Stimulated activated CD4-positive, alpha-beta T cell treated with anti-CD3 and anti-CD28 coated beads, Interleukin-12 subunit alpha, Interleukin-12 subunit beta, amount 100 ng/mL, for 48 hours (primary cell): ENCODE measurements around the gene TP73.
"Not testable (repeated sequence)": the region's sequence is repeated elsewhere in the genome, so short reads cannot be mapped to it uniquely, and the experiment has no call there.

Experiments
- DNase-seq, 3 donors: peaks; one replicate each; pipeline ENCODE4 v3.0.0-alpha.2; 2020; ENCODE audit warnings: low read depth in 2 of 3, low spot score in 1 of 3

The TP73 gene

DNA sequence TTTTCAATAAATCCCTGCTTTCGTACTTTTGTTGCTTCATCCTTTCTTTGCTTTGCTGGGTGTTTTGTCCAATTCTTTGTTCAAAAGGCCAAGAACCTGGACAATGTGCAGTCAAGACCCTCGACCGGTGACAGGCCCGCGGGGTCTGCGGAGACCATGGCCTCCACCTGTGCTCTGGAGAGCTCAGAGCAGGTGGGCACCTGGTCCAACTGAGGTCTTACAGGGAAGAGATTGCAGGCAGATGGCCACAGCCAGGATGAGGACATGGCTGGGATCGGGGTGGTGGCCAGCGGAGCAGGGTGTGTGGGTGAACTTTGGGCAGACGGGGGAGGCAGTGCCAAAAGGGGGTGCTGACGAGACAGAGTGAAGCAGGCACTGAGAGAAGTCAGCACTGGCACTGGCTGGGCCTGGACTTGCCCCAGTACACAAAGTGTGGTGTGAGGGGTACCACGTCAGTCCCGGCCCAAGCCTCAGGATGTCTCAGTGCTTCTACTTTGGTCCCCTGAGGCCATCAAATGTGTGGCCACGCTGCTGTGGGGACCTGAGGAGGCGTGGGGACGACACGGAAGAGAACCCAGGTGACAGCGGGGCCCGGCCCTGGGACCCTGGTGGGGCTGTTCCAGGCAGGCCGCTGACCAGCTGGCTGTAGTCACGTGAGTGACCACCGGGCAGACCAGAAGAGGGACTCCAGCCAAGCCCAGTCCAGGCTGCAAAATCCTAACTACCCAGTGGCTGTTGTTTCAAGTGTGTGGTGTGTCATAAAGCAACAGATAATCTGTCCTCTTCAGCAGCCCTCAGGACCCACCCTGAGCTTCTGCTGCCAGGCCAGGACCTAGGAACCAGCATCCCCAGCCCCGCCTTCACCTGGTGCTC is 89.5 kb downstream of the TP73 start:
- DNase-seq: no peak

GRCh38 chr1:3742439-3743298 is 90.4 kb downstream of the TP73 start:
- DNase-seq: no peak

DNA sequence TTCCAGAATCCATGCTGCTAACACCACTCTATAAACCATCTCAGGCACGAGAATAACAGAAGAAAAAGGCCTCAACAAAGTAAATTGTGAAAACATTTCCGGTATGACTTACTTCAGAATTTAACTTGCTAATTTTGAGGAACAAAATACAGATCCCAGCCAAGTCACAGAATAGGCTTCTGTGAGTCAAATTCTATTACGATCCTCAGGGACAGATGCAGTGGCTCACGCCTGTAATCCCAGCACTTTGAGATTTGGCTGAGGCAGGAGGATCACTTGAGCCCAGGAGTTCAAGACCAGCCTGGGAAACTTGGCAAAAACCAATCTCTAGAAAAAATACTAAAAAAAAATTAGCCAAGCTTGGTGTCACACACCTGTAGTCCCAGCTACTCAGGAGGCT is 91.1 kb downstream of the TP73 start:
- DNase-seq: no peak

DNA sequence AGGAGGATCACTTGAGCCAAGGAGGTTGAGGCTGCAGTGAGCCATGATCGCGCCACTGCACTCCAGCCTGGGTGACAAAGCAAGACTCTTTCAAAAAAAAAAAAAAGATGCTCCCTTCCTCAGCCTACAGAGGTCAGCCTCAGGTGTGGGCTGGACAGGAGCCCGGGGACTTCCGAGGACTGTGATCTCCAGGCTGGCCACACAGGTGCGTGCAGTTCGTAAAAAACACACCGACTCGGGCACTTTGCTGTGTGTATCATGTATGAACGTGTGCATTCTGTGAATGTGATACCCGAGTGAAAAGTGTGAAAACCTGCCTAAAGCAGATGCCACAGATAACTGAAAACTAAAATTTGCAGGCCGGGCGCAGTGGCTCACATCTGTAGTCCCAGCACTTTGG is 91.5 kb downstream of the TP73 start:
- no peak for DNase-seq

GRCh38 chr1:3744646-3745045 is 92.3 kb downstream of the TP73 start:
- DNase-seq: no peak

GRCh38 chr1:3745071-3745470 is 92.8 kb downstream of the TP73 start:
- DNase-seq: no peak

DNA sequence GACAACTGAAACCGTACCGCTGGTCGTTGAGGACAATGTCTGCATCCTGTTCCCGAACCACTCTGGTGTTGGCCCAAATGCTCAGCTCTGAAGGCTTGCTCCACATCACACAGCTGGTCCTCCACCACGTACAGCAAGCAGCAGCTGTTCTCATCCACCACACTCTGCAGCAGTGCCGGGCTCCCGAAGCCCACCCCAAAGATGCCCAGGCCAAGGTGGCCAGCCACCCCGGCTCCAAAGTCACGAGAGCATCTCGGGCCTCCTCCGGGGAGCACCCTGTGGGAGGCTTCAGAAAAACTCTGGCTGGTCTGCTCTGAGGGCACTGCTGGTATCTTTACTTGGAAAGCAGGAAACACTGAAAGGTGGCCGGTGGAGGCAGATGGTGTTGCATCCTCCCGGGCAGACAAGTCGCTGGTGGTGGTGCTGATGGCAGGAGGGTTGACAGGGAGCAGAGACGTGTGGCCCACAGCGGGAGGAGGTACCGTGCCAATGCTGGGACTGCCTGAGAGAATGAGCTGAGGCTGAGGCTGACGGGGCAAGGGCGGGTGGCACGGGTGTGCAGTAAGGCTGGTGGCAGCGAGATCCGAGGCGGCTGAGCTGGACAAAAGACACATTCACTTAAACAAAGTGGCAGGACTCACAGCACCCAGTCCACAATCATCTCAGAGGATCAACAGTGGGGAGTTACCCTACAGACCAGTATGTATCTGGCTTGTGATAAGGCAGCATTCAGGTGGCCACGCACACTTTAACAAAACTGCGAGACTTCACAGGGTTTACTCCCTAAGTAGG is 93.5 kb downstream of the TP73 start:
- no peak for DNase-seq

GRCh38 chr1:3746389-3746829 is 94.1 kb downstream of the TP73 start:
- no peak for DNase-seq

GRCh38 chr1:3746830-3747521 is 94.7 kb downstream of the TP73 start:
- peak; percentile 80 to 89 (median 87) for DNase-seq

GRCh38 chr1:3747522-3747848 is 95.2 kb downstream of the TP73 start:
- DNase-seq: no peak

GRCh38 chr1:3747903-3748302 is 95.6 kb downstream of the TP73 start:
- no peak for DNase-seq

DNA sequence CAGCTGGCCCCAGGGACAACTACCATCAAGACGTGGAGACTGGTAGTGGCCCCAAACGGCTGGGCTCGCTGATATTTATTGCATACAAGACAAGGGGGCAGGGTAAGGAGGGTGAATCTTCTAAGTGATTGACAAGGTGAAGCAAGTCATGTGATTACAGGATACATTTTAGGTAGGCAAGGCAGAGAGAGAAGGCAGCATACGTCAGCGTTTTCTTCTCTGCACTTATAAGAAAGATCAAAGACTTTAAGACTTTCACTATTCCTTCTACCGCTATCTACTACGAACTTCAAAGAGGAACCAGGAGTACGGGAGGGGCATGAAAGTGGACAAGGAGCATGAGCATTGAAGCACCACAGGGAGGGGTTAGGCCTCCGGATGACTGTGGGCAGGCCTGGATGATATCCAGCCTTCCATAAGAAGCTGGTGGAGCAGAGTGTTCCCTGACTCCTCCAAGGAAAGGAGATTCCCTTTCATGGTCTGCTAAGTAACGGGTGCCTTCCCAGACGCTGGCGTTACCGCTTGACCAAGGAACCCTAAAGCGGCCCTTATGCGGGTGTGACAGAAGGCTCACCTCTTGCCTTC is 96.1 kb downstream of the TP73 start:
- not testable (repeated sequence) for DNase-seq

DNA sequence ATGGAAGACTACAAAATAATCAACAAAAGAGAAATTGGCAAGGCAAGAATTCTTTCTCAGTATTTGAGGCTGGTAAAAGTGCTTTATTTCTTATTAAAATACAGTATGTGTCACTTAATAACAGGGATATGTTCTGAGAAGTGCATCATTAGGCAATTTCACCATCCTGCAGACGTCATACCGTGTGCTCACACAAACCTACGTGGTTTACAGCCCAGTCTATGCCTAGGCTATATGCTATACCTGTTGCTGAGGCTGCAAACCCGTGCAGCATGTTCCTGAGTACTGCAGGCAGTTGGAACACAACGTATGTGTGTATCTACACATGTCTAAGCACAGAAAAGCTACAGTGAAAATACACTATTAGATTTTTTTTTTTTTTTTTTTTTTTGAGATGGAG is 97.2 kb downstream of the TP73 start:
- DNase-seq: no peak

GRCh38 chr1:3750741-3751140 is 98.4 kb downstream of the TP73 start:
- DNase-seq: no peak

DNA sequence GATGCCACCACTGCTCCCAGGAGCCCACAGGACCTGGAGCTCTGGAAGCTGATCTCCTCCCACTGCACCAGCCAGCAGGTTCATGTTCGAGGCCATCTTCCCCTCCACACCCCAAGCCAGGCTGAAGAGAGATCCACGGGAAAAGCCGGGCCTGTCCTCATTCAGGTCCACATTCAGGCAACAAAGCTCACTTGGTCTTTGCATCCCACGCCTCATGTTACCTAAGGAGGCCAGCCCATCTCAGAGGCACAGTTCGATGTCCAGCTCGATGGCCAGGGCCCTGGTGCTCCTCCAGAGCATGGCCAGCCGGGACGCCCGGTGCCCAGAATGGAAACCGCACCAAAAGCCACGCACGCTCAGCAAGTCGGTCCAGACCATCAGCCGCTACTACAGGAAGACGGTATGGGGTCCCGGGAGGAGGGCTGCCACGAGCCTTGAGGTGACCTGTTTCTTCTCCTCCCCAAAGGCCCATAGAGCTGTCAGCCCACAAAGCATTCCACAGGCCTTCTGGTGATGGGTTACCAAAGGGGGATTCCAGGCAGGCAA is 100.2 kb downstream of the TP73 start, which contains the start of gene CCDC27:
CCDC27 (plus strand) TSS at position 51 of the 546 bp plus-strand sequence; CDS start at position 83, 32 bp downstream.
- DNase-seq: no peak

DNA sequence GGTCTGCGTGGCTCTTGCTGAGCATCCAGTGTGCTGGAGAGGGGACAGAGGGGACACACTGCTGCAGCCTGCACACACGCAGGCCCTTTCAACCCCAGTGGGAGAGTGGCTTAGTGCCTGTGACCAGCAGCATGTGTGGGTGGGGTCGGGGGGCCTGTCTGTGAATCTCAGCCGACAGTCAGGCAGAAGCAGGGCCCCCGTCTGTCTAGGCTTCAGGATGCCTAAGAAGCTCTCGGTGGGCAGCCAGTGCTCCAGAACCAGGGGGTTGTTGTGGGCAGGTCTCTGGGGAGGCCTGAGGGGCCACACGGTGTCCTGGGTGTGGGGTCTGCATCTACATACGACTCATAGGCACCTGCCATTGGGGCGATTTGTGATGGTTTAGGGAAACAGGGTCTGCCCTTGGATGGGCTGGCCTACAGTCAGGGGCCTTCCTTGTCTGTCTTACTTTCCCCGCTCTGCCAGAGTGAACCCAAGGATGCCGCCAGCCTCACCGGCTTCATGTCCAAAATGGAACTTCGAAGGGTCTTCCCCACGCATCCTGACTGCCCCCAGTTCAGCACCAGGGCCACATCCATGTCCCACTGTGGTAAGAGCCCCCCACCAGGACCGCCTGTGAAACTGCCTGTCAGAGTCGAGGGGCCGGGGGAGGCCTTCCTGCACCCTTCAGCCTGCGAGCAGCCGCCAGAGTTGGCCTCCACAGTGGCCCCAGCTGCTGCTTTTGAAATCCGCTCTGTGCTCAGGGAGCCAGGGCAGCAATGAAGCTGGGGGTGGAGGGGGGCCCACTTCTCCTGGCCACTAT is 101.5 kb downstream of the TP73 start:
- DNase-seq: no peak

GRCh38 chr1:3756394-3756793 is 104.1 kb downstream of the TP73 start:
- DNase-seq: no peak

DNA sequence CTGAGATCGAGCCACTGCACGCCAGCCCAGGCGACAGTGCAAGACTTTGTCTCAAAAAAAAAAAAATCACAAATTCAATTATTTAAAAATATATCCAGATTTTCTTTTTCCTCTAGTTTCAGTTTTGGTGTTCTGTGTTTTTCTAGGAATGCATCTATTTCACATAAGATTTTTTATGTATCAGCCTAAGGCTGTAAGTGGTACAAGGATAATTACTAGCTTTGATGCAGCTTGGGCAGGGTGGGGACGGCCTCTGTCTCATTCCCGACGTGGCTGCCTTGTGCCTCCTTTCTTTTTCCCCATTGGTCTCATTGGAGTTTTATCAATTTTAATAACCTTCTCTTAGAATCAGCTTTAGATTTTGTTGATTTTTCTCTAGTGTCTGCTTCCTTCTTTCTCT is 106.8 kb downstream of the TP73 start:
- DNase-seq: no peak

DNA sequence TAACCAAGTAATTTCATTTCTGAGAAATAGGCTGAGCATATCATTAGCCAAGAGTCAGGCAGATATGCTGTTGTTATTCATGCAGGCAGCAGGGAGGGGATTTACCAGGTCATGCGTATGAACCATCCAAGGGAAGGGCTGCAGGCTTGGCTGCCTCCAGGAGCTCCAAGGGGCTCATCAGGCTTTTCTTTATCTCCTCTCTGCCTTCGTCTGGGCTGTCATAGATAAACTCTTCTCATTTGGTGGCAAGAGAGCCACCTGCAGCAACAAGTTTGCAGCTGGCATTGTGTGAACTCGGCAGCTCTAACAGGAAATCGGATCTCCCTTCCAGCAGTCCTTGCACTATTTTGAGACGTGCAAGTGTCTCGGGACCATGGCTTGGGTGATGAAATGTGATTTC is 107.5 kb downstream of the TP73 start:
- DNase-seq: no peak
